GM19467 (cell line): ENCODE results near the gene PPARD.
"Not testable (repeated sequence)": the region's sequence is repeated elsewhere in the genome, so short reads cannot be mapped to it uniquely, and the experiment has no call there.

Experiments
- ATAC-seq: cut with Tn5 transposase; IDR thresholded peaks from one replicate; pipeline ENCODE4 v1.9.1; 2021; ENCODE audit warnings: mild to moderate bottlenecking, moderate library complexity; ENCODE audit not compliant: unreplicated experiment

PPARD gene

GRCh38 chr6:35312076-35312800, 30.1 kb upstream of the PPARD start:
- no peak for ATAC-seq

GRCh38 chr6:35312807-35313206, 29.6 kb upstream of the PPARD start:
- no peak for ATAC-seq

- no peak for ATAC-seq
Measured at GRCh38 chr6:35317483-35318195, 24.7 kb upstream of the PPARD start.

- ATAC-seq: no peak
Measured at GRCh38 chr6:35318196-35319171, 23.9 kb upstream of the PPARD start.

- no peak for ATAC-seq
Measured at GRCh38 chr6:35319346-35320030, 22.9 kb upstream of the PPARD start.

GRCh38 chr6:35320031-35320410, 22.3 kb upstream of the PPARD start:
- no peak for ATAC-seq

GRCh38 chr6:35321091-35321490, 21.3 kb upstream of the PPARD start:
- ATAC-seq: no peak

GRCh38 chr6:35327349-35328027, 14.9 kb upstream of the PPARD start:
- no peak for ATAC-seq

GRCh38 chr6:35328108-35328723, 14.1 kb upstream of the PPARD start:
- no peak for ATAC-seq

- ATAC-seq: not testable (repeated sequence)
Measured at GRCh38 chr6:35328965-35329364, 13.4 kb upstream of the PPARD start.

GRCh38 chr6:35330541-35331119, 11.7 kb upstream of the PPARD start:
- no peak for ATAC-seq

GRCh38 chr6:35332074-35332887, 10.1 kb upstream of the PPARD start:
- ATAC-seq: not testable (repeated sequence)

- no peak for ATAC-seq
Measured at GRCh38 chr6:35341557-35341956, 801 bp upstream of the PPARD start.

GRCh38 chr6:35343092-35343834, 905 bp downstream of the PPARD start:
- ATAC-seq: no peak

- ATAC-seq: no peak
Measured at GRCh38 chr6:35343835-35344550, 1.6 kb downstream of the PPARD start.

GRCh38 chr6:35351422-35351821, 9.1 kb downstream of the PPARD start:
- ATAC-seq: no peak

GRCh38 chr6:35352735-35353134, 10.4 kb downstream of the PPARD start:
- ATAC-seq: no peak
